Esophagus squamous epithelium (tissue), 4 donors: ENCODE results near the gene DENND1A.

Experiments used
- POLR2A ChIP-seq, 4 donors: fragments of 450-650 bp; IDR thresholded peaks; one replicate each; pipeline ENCODE4 v1.6.1; 2017; ENCODE audit warnings: antibody characterized with exemption in 4 of 4, mild to moderate bottlenecking in 4 of 4, moderate library complexity in 3 of 4
- TF ChIP-seq, protein P1 (sequence below), 6 experiments: fragments of 450-650 bp in 4 of 6; fragments of 200-600 bp in 2 of 6; sonication (generic) in 2 of 6; IDR thresholded peaks; one replicate each; pipeline ENCODE4 v1.5.1; 2016 to 2019; ENCODE audit warnings: antibody characterized with exemption in 6 of 6, mild to moderate bottlenecking in 4 of 6, moderate library complexity in 4 of 6

DNA sequence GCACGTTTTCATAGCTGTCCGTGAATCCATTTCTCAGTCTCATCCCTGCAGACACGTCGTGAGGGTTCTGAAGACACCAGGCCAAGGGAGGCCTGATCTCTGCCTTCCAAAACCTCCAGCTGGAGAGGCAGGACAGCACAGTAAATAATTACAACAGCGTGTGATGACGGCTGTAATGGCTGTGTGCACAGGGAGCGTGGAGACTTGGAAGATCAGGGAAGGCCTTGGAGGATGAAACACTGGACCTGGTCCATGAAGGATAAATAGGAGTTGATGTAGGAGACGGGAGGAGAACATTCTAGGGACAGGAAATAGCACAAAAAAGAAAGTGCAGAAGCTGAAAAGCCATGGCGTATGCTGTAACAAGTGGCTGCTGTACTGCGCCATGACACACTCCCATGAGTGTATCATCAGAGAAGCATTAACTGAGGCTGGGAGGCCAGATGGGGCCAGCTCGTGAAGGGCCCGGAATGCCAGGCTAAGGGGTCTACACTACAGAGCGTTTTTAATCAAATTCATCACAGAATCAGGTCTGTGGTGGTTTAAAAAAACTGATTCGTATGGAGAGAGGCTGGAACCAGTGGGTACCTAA is 476.8 kb downstream of the DENND1A start:
- TF ChIP-seq, protein P1, sequence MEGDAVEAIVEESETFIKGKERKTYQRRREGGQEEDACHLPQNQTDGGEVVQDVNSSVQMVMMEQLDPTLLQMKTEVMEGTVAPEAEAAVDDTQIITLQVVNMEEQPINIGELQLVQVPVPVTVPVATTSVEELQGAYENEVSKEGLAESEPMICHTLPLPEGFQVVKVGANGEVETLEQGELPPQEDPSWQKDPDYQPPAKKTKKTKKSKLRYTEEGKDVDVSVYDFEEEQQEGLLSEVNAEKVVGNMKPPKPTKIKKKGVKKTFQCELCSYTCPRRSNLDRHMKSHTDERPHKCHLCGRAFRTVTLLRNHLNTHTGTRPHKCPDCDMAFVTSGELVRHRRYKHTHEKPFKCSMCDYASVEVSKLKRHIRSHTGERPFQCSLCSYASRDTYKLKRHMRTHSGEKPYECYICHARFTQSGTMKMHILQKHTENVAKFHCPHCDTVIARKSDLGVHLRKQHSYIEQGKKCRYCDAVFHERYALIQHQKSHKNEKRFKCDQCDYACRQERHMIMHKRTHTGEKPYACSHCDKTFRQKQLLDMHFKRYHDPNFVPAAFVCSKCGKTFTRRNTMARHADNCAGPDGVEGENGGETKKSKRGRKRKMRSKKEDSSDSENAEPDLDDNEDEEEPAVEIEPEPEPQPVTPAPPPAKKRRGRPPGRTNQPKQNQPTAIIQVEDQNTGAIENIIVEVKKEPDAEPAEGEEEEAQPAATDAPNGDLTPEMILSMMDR (IDR thresholded peaks at IDR 0.05): no peak
- no peak for TF ChIP-seq POLR2A (IDR thresholded peaks at IDR 0.05)
